Thyroid gland (tissue), 4 donors: ENCODE data around the gene DHDH. TPM values are rescaled to one million over a fixed set of nuclear protein-coding genes. Genes with fewer than 3 reads are reported as not detected.

Source experiments
- DNase-seq, 2 donors: peaks; one replicate each; pipeline ENCODE4 v3.0.0-alpha.2; 2019
- H3K27ac ChIP-seq, 3 donors: fragments of 200-600 bp; sonication (generic); 1 replicate in 2 of 3; 2 replicates in 1 of 3; pipeline ENCODE4 v1.5.1; 2016 to 2019; ENCODE audit warnings: mild to moderate bottlenecking in 1 of 3, moderate library complexity in 1 of 3
- H3K27me3 ChIP-seq: fragments of 200-600 bp; sonication (generic); one replicate; pipeline ENCODE4 v1.5.1; 2019
- H3K36me3 ChIP-seq, 2 donors: fragments of 200-600 bp; sonication (generic); one replicate each; pipeline ENCODE4 v1.5.1; 2016 to 2019
- H3K4me1 ChIP-seq, 2 donors: fragments of 200-600 bp; sonication (generic); one replicate each; pipeline ENCODE4 v1.5.1; 2017 to 2019
- H3K4me3 ChIP-seq, 3 donors: fragments of 200-600 bp; sonication (generic); replicated peaks in 1 of 3; 1 replicate in 2 of 3; 2 replicates in 1 of 3; pipeline ENCODE4 v1.5.1; 2016; ENCODE audit warnings: mild to moderate bottlenecking in 1 of 3
- H3K9me3 ChIP-seq: fragments of 200-600 bp; sonication (generic); one replicate; pipeline ENCODE4 v1.5.1; 2017
- CTCF ChIP-seq, 6 experiments: fragments of 200-600 bp in 3 of 6; fragments of 450-650 bp in 3 of 6; sonication (generic) in 3 of 6; IDR thresholded peaks; one replicate each; pipeline ENCODE4 v1.5.1; 2016 to 2019; ENCODE audit warnings: antibody characterized with exemption in 6 of 6, mild to moderate bottlenecking in 2 of 6, inconsistent platforms in 1 of 6, moderate library complexity in 1 of 6
- POLR2A ChIP-seq, 2 donors: fragments of 450-650 bp; IDR thresholded peaks; one replicate each; pipeline ENCODE4 v1.6.1; 2017; ENCODE audit warnings: antibody characterized with exemption in 2 of 2, mild to moderate bottlenecking in 2 of 2, moderate library complexity in 1 of 2
- WGBS, 2 donors: methylation state at CpG; one replicate each; pipeline ENCODE4 v1.1.5; 2017; 5-methylcytosine and 5-hydroxymethylcytosine counted together
- intact Hi-C: fragments of 100-400 bp; cut with DNase I; formaldehyde crosslinking; loops from one replicate; pipeline ENCODE4 v1.15.1; 2023
- total RNA-seq, 4 donors: library from RNA; depleted of rRNA; stranded (reverse); fragments of >200 nt; gene quantifications; one replicate each; pipeline ENCODE4 v1.2.3, GENCODE V29; 2016

The DHDH gene
- total RNA-seq, 4 donors from 2014 or later: not detected

GRCh38 chr19:48964205-48965039 is 30.9 kb downstream of the DHDH start:
- peaks cover 44 to 54% of the 10 kb centered on the region in 2 donors for H3K4me1 ChIP-seq
- WGBS, 2 donors: 46 to 47% methylated on average over 11 to 18 of the region's 19 CpGs
- H3K36me3 ChIP-seq: peaks cover 10 to 17% of the 10 kb centered on the region in 2 donors
- H3K9me3 ChIP-seq: no peaks in the 10 kb centered on the region
- peak overlapping the region in 2 of 3 donors; percentile 4 to 95 for H3K4me3 ChIP-seq
- intact Hi-C loops: no loop called here
- TF ChIP-seq CTCF (IDR thresholded peaks at IDR 0.05) (no peak), POLR2A (IDR thresholded peaks at IDR 0.05) (no peak)
- DNase-seq: no peak
- H3K27ac ChIP-seq: peak overlapping the region; percentile 87 to 97 (median 92)
- H3K27me3 ChIP-seq: no peaks in the 10 kb centered on the region

GRCh38 chr19:48965040-48965805 is 31.7 kb downstream of the DHDH start, which contains the start of gene FTL:
TSS of gene FTL (plus strand) at chr19:48965309. CDS start at chr19:48965508, 199 bp downstream.
- Histone ChIP-seq H3K27ac (peak within 1 kb of the TSS; percentile 91 to 97 (median 92)), H3K36me3 (peaks cover 11 to 17% of the 10 kb centered on the region in 2 donors), H3K27me3 (no peaks in the 10 kb centered on the region), H3K9me3 (no peaks in the 10 kb centered on the region), H3K4me1 (peaks cover 44 to 54% of the 10 kb centered on the region in 2 donors), H3K4me3 (peak within 1 kb of the TSS; percentile 45 to 100 (median 95))
- peak; percentile 98 to 99 for DNase-seq
- intact Hi-C loops: no loop called here
- peak; percentile 100 for TF ChIP-seq POLR2A (IDR thresholded peaks at IDR 0.05)
- no peak for TF ChIP-seq CTCF (IDR thresholded peaks at IDR 0.05)
- 1% methylated on average over 20 to 32 of the region's 52 CpGs for WGBS, 2 donors

- 18 to 20% methylated on average over 24 to 27 of the region's 36 CpGs for WGBS, 2 donors
- H3K4me1 ChIP-seq: peaks cover 44 to 54% of the 10 kb centered on the region in 2 donors
- H3K9me3 ChIP-seq: no peaks in the 10 kb centered on the region
- peak; percentile 80 to 81 for DNase-seq
- intact Hi-C loops: no loop called here
- peak overlapping the region; percentile 45 to 100 (median 95) for H3K4me3 ChIP-seq
- TF ChIP-seq POLR2A (IDR thresholded peaks at IDR 0.05): no peak
- TF ChIP-seq CTCF (IDR thresholded peaks at IDR 0.05): no peak
- peaks cover 15 to 17% of the 10 kb centered on the region in 2 donors for H3K36me3 ChIP-seq
- H3K27me3 ChIP-seq: no peaks in the 10 kb centered on the region
- H3K27ac ChIP-seq: peak overlapping the region; percentile 91 to 97 (median 92)
Measured at GRCh38 chr19:48965806-48966540, 32.5 kb downstream of the DHDH start.

- Histone ChIP-seq H3K27me3 (no peaks in the 10 kb centered on the region), H3K9me3 (no peaks in the 10 kb centered on the region), H3K27ac (peak overlapping the region; percentile 91 to 97 (median 92)), H3K4me3 (peak overlapping the region; percentile 45 to 100 (median 95)), H3K36me3 (peaks cover 15 to 17% of the 10 kb centered on the region in 2 donors), H3K4me1 (peaks cover 44 to 54% of the 10 kb centered on the region in 2 donors)
- peak; percentile 28 to 38 for DNase-seq
- no peak for TF ChIP-seq CTCF (IDR thresholded peaks at IDR 0.05)
- WGBS, 2 donors: 70 to 80% methylated on average over 10 of the region's 10 CpGs
- intact Hi-C loops: no loop called here
Measured at GRCh38 chr19:48966541-48967345, 33.2 kb downstream of the DHDH start.
